ENCODE measurements around the gene NRARP. TPM values are rescaled to one million over a fixed set of nuclear protein-coding genes. Genes with fewer than 3 reads are reported as not detected.

The NRARP gene
- total RNA-seq, 1 experiment from 2014 or later, result 23.8 TPM

- Histone ChIP-seq H4K91ac (ENCODE audit: insufficient read length, low read depth, low read length) (no peak overlapping the region), H3K56ac (ENCODE audit: insufficient read length, low read depth, low read length) (no peak overlapping the region), H3K79me2 (ENCODE audit: insufficient read depth, low read length) (no peaks in the 10 kb centered on the region), H2AFZ (ENCODE audit: low read length) (no peak overlapping the region), H3K27me3 (ENCODE audit: insufficient read depth, low read length) (no peaks in the 10 kb centered on the region), H4K8ac (replicated peaks; ENCODE audit: insufficient read length, low read depth, low read length) (no peak overlapping the region), H3K4me2 (ENCODE audit: insufficient read depth, insufficient read length, low read length) (no peak overlapping the region), H2BK5ac (ENCODE audit: insufficient read length, low read length) (no peak overlapping the region), H3K9me3 (ENCODE audit: control insufficient read depth, low read depth, low read length) (no peaks in the 10 kb centered on the region), H3K18ac (ENCODE audit: insufficient read length, low read depth, low read length) (no peak overlapping the region), H4K20me1 (ENCODE audit: control insufficient read depth, insufficient read depth, insufficient read length) (no peaks in the 10 kb centered on the region), H3K23ac (ENCODE audit: insufficient read length, low read depth, low read length) (no peak overlapping the region), H4K5ac (ENCODE audit: insufficient read length, low read depth, low read length) (no peak overlapping the region), H2BK120ac (ENCODE audit: low read depth, low read length, poor library complexity, severe bottlenecking) (no peak overlapping the region), H3K23me2 (ENCODE audit: insufficient read length, low read depth, low read length, poor library complexity, severe bottlenecking) (peaks cover 12% of the 10 kb centered on the region), H2BK20ac (ENCODE audit: low read depth, low read length, poor library complexity, severe bottlenecking) (no peak overlapping the region), H3K79me1 (ENCODE audit: insufficient read depth, low read depth, low read length, poor library complexity, severe bottlenecking) (no peaks in the 10 kb centered on the region), H3K9ac (ENCODE audit: extremely low read depth, insufficient read length, low read length) (no peak overlapping the region), H3T11ph (ENCODE audit: low read length) (no peak overlapping the region), H2BK12ac (ENCODE audit: insufficient read length, low read depth, low read length) (no peak overlapping the region), H3K4ac (ENCODE audit: low read depth, low read length) (no peak overlapping the region), H3K4me1 (ENCODE audit: insufficient read depth, low read length) (no peaks in the 10 kb centered on the region), H2BK15ac (ENCODE audit: low read depth, low read length) (no peak overlapping the region), H2AK5ac (ENCODE audit: insufficient read length, low read length) (no peak overlapping the region), H3K14ac (ENCODE audit: insufficient read depth, low read length) (no peak overlapping the region; the same call in 1 of the 2 replicates), H3K27ac (ENCODE audit: insufficient read length, low read depth, low read length) (no peak overlapping the region)
- peaks cover 16 to 21% of the 10 kb centered on the region in 2 experiments for H3K4me1 Mint-ChIP-seq
- no peak overlapping the region for H3K27ac Mint-ChIP-seq
- no CpG with 5 or more reads among the region's 41 CpGs for WGBS (ENCODE audit: extremely low coverage, insufficient read length, low lambda C conversion rate)
- H3K36me3 Mint-ChIP-seq (ENCODE audit: insufficient read depth in 1 of 3, low read depth in 3 of 3), result peaks cover 0 to 1% (median 0%) of the 10 kb centered on the region in 3 experiments; a peak in 1 of 7 replicates
- no peaks in the 10 kb centered on the region for H3K9me3 Mint-ChIP-seq
- peak; percentile 38 for DNase-seq
- H3K4me3 Mint-ChIP-seq, result no peak overlapping the region
- H3K27me3 Mint-ChIP-seq (ENCODE audit: low read depth), result peaks cover 14% of the 10 kb centered on the region
- no peak for TF ChIP-seq CTCF (conservative IDR thresholded peaks at IDR 0.05)
Observed at GRCh38 chr9:137279741-137280473, 22.2 kb downstream of the NRARP start.
